HCT116 (cell line): Measurements from ENCODE around the gene LRCH1. TPM values are rescaled to one million over a fixed set of nuclear protein-coding genes. Genes with fewer than 3 reads are reported as not detected.

ENCODE experiments used
- ATAC-seq: fragments of 200-7000 bp; cut with Tn5 transposase; 2 replicates; pipeline ENCODE4 v1.9.1; 2020; ENCODE audit warnings: mild to moderate bottlenecking, moderate library complexity
- BruUV-seq: library from RNA; stranded (reverse); fragments of 400-500 nt; replicated peaks from 2 replicates; lab custom pipeline; 2021; lab: Mats Ljungman, UMichigan
- CTCF ChIA-PET: fragments of 300-600 bp; sonication (Branson Sonifier 250); formaldehyde crosslinking; loops from one replicate; lab custom pipeline; 2021; ENCODE audit warnings: antibody characterized with exemption; lab: Charles Lee
- POLR2A ChIA-PET: fragments of 300-600, 350-600 bp; sonication (Branson Sonifier 250); formaldehyde crosslinking; loops from one replicate; lab custom pipeline; 2021; ENCODE audit warnings: antibody characterized with exemption; lab: Charles Lee
- RAD21 ChIA-PET, 2 experiments: fragments of 300-600 bp; sonication (Branson Sonifier 250); formaldehyde crosslinking; loops; one replicate each; lab custom pipeline; 2023; ENCODE audit warnings: low total read pairs in 2 of 2; ENCODE audit not compliant: uncharacterized antibody in 2 of 2, unreplicated experiment in 2 of 2, low non-redundant PET in 1 of 2; lab: Charles Lee
- DNase-seq: peaks from one replicate; pipeline ENCODE4 v3.0.0-alpha.2; 2010; ENCODE audit warnings: low read depth, low spot score
- H2AFZ ChIP-seq: fragments of 200-600 bp; shearing (Covaris generic), sonication (generic); 2 replicates; pipeline ENCODE4 v1.6.1; 2017; ENCODE audit warnings: low read depth, mixed run types, mixed read lengths, antibody characterized with exemption, low read length; ENCODE audit not compliant: poor library complexity, severe bottlenecking
- H3K27ac ChIP-seq: 2 replicates; pipeline ENCODE4 v1.5.1; 2012; ENCODE audit warnings: low read depth, low read length
- H3K27me3 ChIP-seq: fragments of 200-600 bp; sonication (generic); 2 replicates; pipeline ENCODE4 v1.6.1; 2016; ENCODE audit warnings: mixed run types, low read length, mixed read lengths; ENCODE audit not compliant: insufficient read depth
- H3K36me3 ChIP-seq, 2 experiments: fragments of 200-500 bp in 1 of 2; fragments of 200-600 bp in 1 of 2; sonication (Bioruptor generic) in 1 of 2; sonication (generic) in 1 of 2; 2 replicates each; pipeline versions ENCODE4 v1.5.1 to v1.6.1; 2014 to 2016; ENCODE audit warnings: low read length in 2 of 2, inconsistent platforms in 1 of 2, mixed read lengths in 1 of 2, mixed run types in 1 of 2; ENCODE audit not compliant: insufficient read depth in 2 of 2, control insufficient read depth in 1 of 2
- H3K4me1 ChIP-seq, 2 experiments: fragments of 200-600 bp in 1 of 2; sonication (generic) in 1 of 2; 2 replicates each; pipeline versions ENCODE4 v1.5.1 to v1.6.1; 2012 to 2017; ENCODE audit warnings: low read length in 2 of 2, inconsistent platforms in 1 of 2, mild to moderate bottlenecking in 1 of 2, mixed read lengths in 1 of 2, mixed run types in 1 of 2, moderate library complexity in 1 of 2; ENCODE audit not compliant: insufficient read depth in 2 of 2, control insufficient read depth in 1 of 2
- H3K4me2 ChIP-seq: fragments of 200-600 bp; sonication (generic); 2 replicates; pipeline ENCODE4 v1.6.1; 2017; ENCODE audit warnings: mixed run types, low read length, mixed read lengths
- H3K4me3 ChIP-seq, 2 experiments: fragments of 200-600 bp in 1 of 2; sonication (generic) in 1 of 2; replicated peaks in 1 of 2; 2 replicates each; pipeline ENCODE4 v1.5.1; 2011 to 2016; ENCODE audit warnings: low read length in 2 of 2, control low read depth in 1 of 2, low read depth in 1 of 2, mild to moderate bottlenecking in 1 of 2, mixed read lengths in 1 of 2, mixed run types in 1 of 2
- H3K79me2 ChIP-seq: fragments of 200-600 bp; sonication (generic); 2 replicates; pipeline ENCODE4 v1.6.1; 2017; ENCODE audit warnings: mild to moderate bottlenecking, mixed run types, low read length, moderate library complexity, mixed read lengths; ENCODE audit not compliant: insufficient read depth
- H3K9ac ChIP-seq: fragments of 200-600 bp; sonication (generic); 2 replicates; pipeline ENCODE4 v1.6.1; 2016; ENCODE audit warnings: low read length, mixed read lengths
- H3K9me2 ChIP-seq: fragments of 200-600 bp; sonication (generic), shearing (Covaris generic); 2 replicates; pipeline ENCODE4 v1.6.1; 2017; ENCODE audit warnings: mixed run types, mild to moderate bottlenecking, moderate library complexity; ENCODE audit not compliant: insufficient read depth
- H3K9me3 ChIP-seq, 2 experiments: fragments of 200-500 bp in 1 of 2; fragments of 200-600 bp in 1 of 2; sonication (Bioruptor generic) in 1 of 2; sonication (generic) in 1 of 2; 2 replicates each; pipeline ENCODE4 v1.6.1; 2014 to 2017; ENCODE audit warnings: low read length in 2 of 2, mixed read lengths in 2 of 2, inconsistent platforms in 1 of 2, low read depth in 1 of 2, mild to moderate bottlenecking in 1 of 2, mixed run types in 1 of 2, moderate library complexity in 1 of 2; ENCODE audit not compliant: control insufficient read depth in 1 of 2, insufficient read depth in 1 of 2
- H4K20me1 ChIP-seq: fragments of 200-600 bp; sonication (generic), shearing (Covaris generic); 2 replicates; pipeline ENCODE4 v1.6.1; 2017; ENCODE audit warnings: mixed run types, mild to moderate bottlenecking, moderate library complexity; ENCODE audit not compliant: insufficient read depth
- ATF3 ChIP-seq: IDR thresholded peaks from 2 replicates; pipeline ENCODE4 v1.6.1; 2012
- CBX3 ChIP-seq: IDR thresholded peaks from 2 replicates; pipeline ENCODE4 v1.6.1; 2012; ENCODE audit warnings: low read depth
- CEBPB ChIP-seq: IDR thresholded peaks from 2 replicates; pipeline ENCODE4 v1.6.1; 2012; ENCODE audit warnings: low read depth
- CTCF ChIP-seq, 3 experiments: fragments of 200-600 bp in 1 of 3; sonication (generic) in 1 of 3; IDR thresholded peaks in 2 of 3; conservative IDR thresholded peaks in 1 of 3; 2 replicates each; pipeline ENCODE4 v1.5.1; 2012 to 2017; ENCODE audit warnings: low read depth in 2 of 3, low read length in 2 of 3, antibody characterized with exemption in 1 of 3, borderline replicate concordance in 1 of 3, control low read depth in 1 of 3, mild to moderate bottlenecking in 1 of 3, mixed read lengths in 1 of 3, mixed run types in 1 of 3, moderate library complexity in 1 of 3; ENCODE audit not compliant: insufficient read depth in 1 of 3
- ELF1 ChIP-seq: IDR thresholded peaks from 2 replicates; pipeline ENCODE4 v1.6.1; 2012; ENCODE audit warnings: low read depth, borderline replicate concordance
- EZH2 ChIP-seq: fragments of 200-600 bp; sonication (generic); IDR thresholded peaks from 2 replicates; pipeline ENCODE4 v1.6.1; 2017; ENCODE audit warnings: antibody characterized with exemption, mixed run types
- EZH2phosphoT487 ChIP-seq: fragments of 200-600 bp; IDR thresholded peaks from 2 replicates; pipeline ENCODE4 v1.6.1; 2018; ENCODE audit warnings: antibody characterized with exemption, borderline replicate concordance
- JUND ChIP-seq: IDR thresholded peaks from 2 replicates; pipeline ENCODE4 v1.6.1; 2012
- MAX ChIP-seq: IDR thresholded peaks from 2 replicates; pipeline ENCODE4 v1.6.1; 2012
- POLR2AphosphoS5 ChIP-seq: IDR thresholded peaks from 2 replicates; pipeline ENCODE4 v1.6.1; 2011; ENCODE audit warnings: mild to moderate bottlenecking, low read depth, low read length, moderate library complexity
- RAD21 ChIP-seq: IDR thresholded peaks from 2 replicates; pipeline ENCODE4 v1.6.1; 2012; ENCODE audit warnings: low read depth, mild to moderate bottlenecking
- SIN3A ChIP-seq: IDR thresholded peaks from 2 replicates; pipeline ENCODE4 v1.6.1; 2012; ENCODE audit warnings: low read depth
- TCF7L2 ChIP-seq: IDR thresholded peaks from 2 replicates; pipeline ENCODE4 v1.7.0; 2011; ENCODE audit warnings: borderline replicate concordance, inconsistent platforms; ENCODE audit not compliant: insufficient read depth, insufficient read length; ENCODE audit errors: extremely low read depth
- YY1 ChIP-seq: IDR thresholded peaks from 2 replicates; pipeline ENCODE4 v1.6.1; 2011; ENCODE audit warnings: low read length, low read depth, moderate library complexity, mild to moderate bottlenecking; ENCODE audit not compliant: insufficient replicate concordance; ENCODE audit errors: extremely low read depth
- ZFX ChIP-seq: fragments of 450-650 bp; IDR thresholded peaks from 2 replicates; pipeline ENCODE4 v1.6.1; 2017
- ZNF274 ChIP-seq: fragments of 200-500 bp; sonication (Bioruptor generic); IDR thresholded peaks from 2 replicates; pipeline ENCODE4 v1.6.1; 2014; ENCODE audit warnings: mild to moderate bottlenecking, low read depth, low read length, inconsistent platforms
- intact Hi-C: fragments of 100-400 bp; cut with micrococcal nuclease; formaldehyde crosslinking; loops from 2 replicates; pipeline ENCODE4 v1.10.0; 2022
- total RNA-seq: library from RNA; stranded (reverse); gene quantifications from one replicate; pipeline ENCODE4 v1.2.1, GENCODE V29; 2021; ENCODE audit not compliant: unreplicated experiment

LRCH1 gene
- total RNA-seq, 1 experiment from 2014 or later = 15.6 TPM

GRCh38 chr13:46621133-46621532 lies 68.2 kb downstream of the LRCH1 start:
- no peaks in the 10 kb centered on the region; the same call in 1 of the 2 replicates for H4K20me1 ChIP-seq
- no peak overlapping the region for H3K27ac ChIP-seq
- no peak overlapping the region for H3K9ac ChIP-seq
- TF ChIP-seq EZH2phosphoT487 (no peak), SIN3A (no peak), RAD21 (no peak), CEBPB (no peak), MAX (no peak), CBX3 (no peak), ZFX (no peak), JUND (no peak)
- RAD21 ChIA-PET = no interaction called here
- POLR2A ChIA-PET = no interaction called here
- no peak for DNase-seq
- no peaks in the 10 kb centered on the region for H3K36me3 ChIP-seq
- no peaks in the 10 kb centered on the region for H3K27me3 ChIP-seq
- no TSS peak for BruUV-seq
- no peak overlapping the region for H3K4me2 ChIP-seq
- CTCF ChIA-PET = no interaction called here
- intact Hi-C loops = no loop called here
- no peak overlapping the region for H3K4me3 ChIP-seq
- peaks cover 0 to 1% of the 10 kb centered on the region in 2 experiments; a peak in 1 of 4 replicates for H3K4me1 ChIP-seq
- H3K9me2 ChIP-seq = no peaks in the 10 kb centered on the region
- ATAC-seq = no peak
- no peaks in the 10 kb centered on the region for H3K9me3 ChIP-seq
- no peak overlapping the region for H2AFZ ChIP-seq
- peaks cover 83% of the 10 kb centered on the region for H3K79me2 ChIP-seq

GRCh38 chr13:46621792-46622629 lies 69.0 kb downstream of the LRCH1 start:
- intact Hi-C loops = no loop called here
- Histone ChIP-seq H3K36me3 (no peaks in the 10 kb centered on the region), H2AFZ (no peak overlapping the region), H3K9me2 (no peaks in the 10 kb centered on the region), H3K4me1 (no peaks in the 10 kb centered on the region), H3K27me3 (no peaks in the 10 kb centered on the region), H3K79me2 (peaks cover 84% of the 10 kb centered on the region), H4K20me1 (no peaks in the 10 kb centered on the region; the same call in 1 of the 2 replicates), H3K9ac (no peak overlapping the region), H3K27ac (no peak overlapping the region), H3K4me2 (no peak overlapping the region), H3K9me3 (no peaks in the 10 kb centered on the region), H3K4me3 (no peak overlapping the region)
- RAD21 ChIA-PET = no interaction called here
- CTCF ChIA-PET = no interaction called here
- no TSS peak for BruUV-seq
- POLR2A ChIA-PET = no interaction called here
- ATAC-seq (no peak), DNase-seq (no peak)
- TF ChIP-seq CTCF (IDR thresholded peaks at IDR 0.05 in 2 of 3, conservative IDR thresholded peaks at IDR 0.05 in 1 of 3; ENCODE audit: borderline replicate concordance in 1 of 3, insufficient read depth in 1 of 3, low read depth in 2 of 3, low read length in 2 of 3) (no peak), ELF1 (no peak), YY1 (no peak), ATF3 (no peak), EZH2 (no peak), ZNF274 (no peak), RAD21 (no peak), POLR2AphosphoS5 (no peak), CEBPB (no peak), JUND (no peak), TCF7L2 (no peak), CBX3 (no peak)
